Left kidney (tissue), 8 donors: ENCODE measurements around the gene ATP6V0A1. TPM values are rescaled to one million over a fixed set of nuclear protein-coding genes. Genes with fewer than 3 reads are reported as not detected.
"Not testable (repeated sequence)": the region's sequence is repeated elsewhere in the genome, so short reads cannot be mapped to it uniquely, and the experiment has no call there.

Source experiments
- DNase-seq: peaks from one replicate; pipeline ENCODE4 v3.0.0-alpha.2; 2013
- long read RNA-seq, 8 donors: transcript quantifications; one replicate each; lab custom pipeline, GENCODE V29; 2026
- polyA plus RNA-seq: library from polyadenylated mRNA; unstranded; fragments of 120-200 nt; gene quantifications from one replicate; pipeline ENCODE4 v1.2.1, GENCODE V29; 2013; ENCODE audit not compliant: insufficient read length

The ATP6V0A1 gene
- polyA plus RNA-seq, result 71.1 TPM
- long read RNA-seq, donor 1, full-length matches to known transcripts, result 50 of 50 reads
- long read RNA-seq, donor 1, partial matches to known transcripts, result 0 of 50 reads
- long read RNA-seq, donor 1, other reads (novel, unspliced or antisense), result 0 of 50 reads
- long read RNA-seq, donor 2, full-length matches to known transcripts, result 31 of 31 reads
- long read RNA-seq, donor 2, partial matches to known transcripts, result 0 of 31 reads
- long read RNA-seq, donor 2, other reads (novel, unspliced or antisense), result 0 of 31 reads
- long read RNA-seq, donor 3, full-length matches to known transcripts, result 30 of 30 reads
- long read RNA-seq, donor 3, partial matches to known transcripts, result 0 of 30 reads
- long read RNA-seq, donor 3, other reads (novel, unspliced or antisense), result 0 of 30 reads
- long read RNA-seq, donor 4, full-length matches to known transcripts, result 4 of 4 reads
- long read RNA-seq, donor 4, partial matches to known transcripts, result 0 of 4 reads
- long read RNA-seq, donor 4, other reads (novel, unspliced or antisense), result 0 of 4 reads
- long read RNA-seq, donor 5, full-length matches to known transcripts, result 23 of 36 reads
- long read RNA-seq, donor 5, partial matches to known transcripts, result 0 of 36 reads
- long read RNA-seq, donor 5, other reads (novel, unspliced or antisense), result 13 of 36 reads
- long read RNA-seq, donor 6, full-length matches to known transcripts, result 40 of 40 reads
- long read RNA-seq, donor 6, partial matches to known transcripts, result 0 of 40 reads
- long read RNA-seq, donor 6, other reads (novel, unspliced or antisense), result 0 of 40 reads
- long read RNA-seq, donor 7, full-length matches to known transcripts, result 38 of 38 reads
- long read RNA-seq, donor 7, partial matches to known transcripts, result 0 of 38 reads
- long read RNA-seq, donor 7, other reads (novel, unspliced or antisense), result 0 of 38 reads
- long read RNA-seq, donor 8, full-length matches to known transcripts, result 14 of 14 reads
- long read RNA-seq, donor 8, partial matches to known transcripts, result 0 of 14 reads
- long read RNA-seq, donor 8, other reads (novel, unspliced or antisense), result 0 of 14 reads

DNA sequence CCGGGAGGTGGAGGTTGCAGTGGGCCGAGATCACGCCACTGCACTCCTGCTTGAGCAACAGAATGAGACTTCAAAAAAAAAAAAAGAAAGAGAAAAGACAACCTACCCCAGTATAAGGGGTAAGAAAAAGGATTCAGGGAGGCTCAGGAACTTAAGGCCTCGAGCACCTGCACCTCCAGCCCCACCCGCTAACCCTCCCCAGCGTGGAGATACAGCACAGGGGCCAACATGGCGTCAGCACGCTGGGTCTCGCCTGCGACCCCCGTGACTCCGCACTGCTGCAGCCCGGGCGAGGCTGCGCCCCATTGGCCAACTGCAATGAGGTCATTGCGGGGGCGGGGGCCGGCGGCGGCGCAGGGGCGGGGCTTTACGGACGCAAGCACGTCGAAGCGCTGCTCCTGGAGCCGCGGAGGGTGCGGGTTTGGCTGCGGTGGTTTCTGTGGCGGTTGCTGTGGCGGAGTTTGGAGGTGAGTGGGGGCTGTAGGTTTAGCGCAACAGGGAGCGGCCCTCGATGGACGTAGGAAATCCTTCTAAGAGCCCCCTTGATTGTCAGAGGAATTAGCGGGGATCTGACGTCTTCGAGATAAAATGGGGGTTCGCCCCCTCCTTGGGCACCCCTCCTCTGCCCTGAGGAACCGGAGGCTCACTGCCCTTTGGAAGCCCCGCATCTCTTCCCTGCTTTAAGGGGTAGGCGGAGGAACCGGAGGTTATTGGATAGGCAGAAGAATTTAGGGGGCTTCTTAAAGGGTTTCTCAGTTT lies at the start of gene ATP6V0A1:
TSS of gene ATP6V0A1 (plus strand) at position 382 of the 759 bp plus-strand sequence. CDS start 2,017 bp downstream, outside the sequence.
- DNase-seq, result peak; percentile 83

GRCh38 chr17:42409523-42410318 lies 49.0 kb upstream of the ATP6V0A1 start:
- no peak for DNase-seq

- no peak for DNase-seq
Observed at GRCh38 chr17:42410319-42410685, 48.4 kb upstream of the ATP6V0A1 start.

DNA sequence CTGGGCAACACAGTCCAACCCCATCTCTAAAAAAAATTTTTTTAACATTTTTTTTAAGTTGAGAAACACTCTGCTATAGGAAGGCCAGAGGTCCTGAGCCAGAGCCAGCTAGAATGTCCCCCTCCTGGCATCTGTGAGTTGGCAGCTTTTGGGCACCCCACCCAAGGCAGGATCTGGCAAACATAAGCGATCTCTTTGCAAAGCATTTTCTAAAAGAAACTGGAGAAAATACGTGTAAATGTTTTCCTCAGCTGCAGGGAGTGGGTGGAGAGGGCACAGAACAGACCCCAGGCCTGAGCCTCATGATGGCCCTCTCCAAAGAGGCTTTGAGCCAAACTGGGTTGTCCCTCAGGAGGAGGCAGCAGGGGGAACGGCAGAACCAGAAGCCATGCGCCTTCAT lies 47.3 kb upstream of the ATP6V0A1 start:
- no peak for DNase-seq

GRCh38 chr17:42411905-42412679 lies 46.6 kb upstream of the ATP6V0A1 start:
- no peak for DNase-seq

- no peak for DNase-seq
Observed at GRCh38 chr17:42413464-42414040, 45.1 kb upstream of the ATP6V0A1 start.

- no peak for DNase-seq
Observed at GRCh38 chr17:42414704-42415409, 43.8 kb upstream of the ATP6V0A1 start.

DNA sequence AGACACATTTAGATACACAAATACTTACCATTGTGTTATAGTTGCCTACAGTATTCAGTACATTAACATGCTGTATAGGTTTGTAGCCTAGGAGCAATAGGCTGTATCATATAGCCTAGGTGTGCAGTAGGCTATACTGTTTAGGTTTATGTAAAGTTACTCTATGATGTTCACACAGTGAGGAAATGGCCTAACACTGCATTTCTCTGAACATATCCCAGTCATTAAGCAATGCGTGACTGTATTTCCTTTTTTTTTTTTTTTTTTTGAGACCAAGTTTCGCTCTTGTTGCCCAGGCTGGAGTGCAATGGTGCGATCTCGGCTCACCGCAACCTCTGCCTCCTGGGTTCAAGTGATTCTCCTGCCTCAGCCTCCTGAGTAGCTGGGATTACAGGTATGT lies 40.7 kb upstream of the ATP6V0A1 start:
- DNase-seq, result not testable (repeated sequence)

DNA sequence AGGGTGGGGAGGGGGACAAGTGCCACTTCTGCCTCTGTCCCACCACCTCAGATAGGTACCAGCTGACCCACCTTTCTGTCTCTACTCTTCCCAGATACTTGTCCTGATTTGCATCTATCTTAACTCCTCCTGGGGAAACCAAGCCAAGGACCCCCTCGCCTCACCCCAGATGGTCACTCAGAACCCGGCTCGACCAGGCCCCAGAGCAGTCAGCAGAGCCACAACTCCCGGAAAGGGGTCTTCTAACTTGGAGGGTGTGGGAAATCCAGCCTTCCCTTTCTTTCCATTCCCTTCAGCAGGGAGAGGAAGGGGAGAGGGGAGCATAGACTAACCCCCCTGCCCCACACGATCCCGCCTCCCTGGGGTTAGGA lies 37.6 kb upstream of the ATP6V0A1 start:
- no peak for DNase-seq

DNA sequence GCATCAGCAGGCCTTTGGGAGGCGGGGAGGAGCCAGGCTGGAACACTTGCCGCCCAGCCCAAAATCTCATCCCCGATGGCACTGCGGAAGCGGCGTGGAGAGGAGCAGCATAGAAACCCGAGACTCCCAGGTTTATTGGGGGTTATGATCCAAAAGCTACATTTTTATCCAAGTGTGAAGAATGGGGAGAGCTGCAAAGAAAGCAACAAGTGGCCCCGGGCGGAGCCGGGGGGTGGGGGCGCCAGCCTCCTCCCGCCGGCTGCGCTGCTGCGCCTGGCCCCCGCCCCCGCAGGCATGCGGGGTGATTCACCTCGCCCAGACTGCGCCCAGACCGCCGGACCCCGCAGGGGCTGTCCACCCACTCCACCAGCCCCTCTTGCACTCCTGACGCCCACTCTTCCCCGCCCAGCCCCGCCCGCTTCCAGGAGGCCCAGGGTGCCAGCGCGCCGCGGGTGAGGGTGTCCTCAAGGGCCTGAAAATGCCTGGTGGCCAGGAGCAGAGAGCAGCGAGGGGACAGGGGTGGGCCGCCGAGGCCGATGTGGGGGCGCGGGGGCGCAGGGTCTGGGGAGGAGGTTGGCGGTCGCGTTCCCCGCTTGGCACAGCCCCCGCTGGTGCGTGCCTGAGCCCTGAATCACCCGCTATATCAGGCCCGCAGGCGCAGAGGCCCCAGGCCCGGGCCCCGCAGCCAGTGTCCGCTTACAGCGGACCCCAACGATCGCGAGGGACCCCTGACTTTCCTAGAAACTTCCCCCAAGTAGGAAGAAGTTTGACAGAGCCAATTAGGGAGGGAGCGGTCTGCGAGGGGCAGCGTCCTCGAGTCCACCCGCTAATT lies 37.0 kb upstream of the ATP6V0A1 start:
- DNase-seq, result no peak

DNA sequence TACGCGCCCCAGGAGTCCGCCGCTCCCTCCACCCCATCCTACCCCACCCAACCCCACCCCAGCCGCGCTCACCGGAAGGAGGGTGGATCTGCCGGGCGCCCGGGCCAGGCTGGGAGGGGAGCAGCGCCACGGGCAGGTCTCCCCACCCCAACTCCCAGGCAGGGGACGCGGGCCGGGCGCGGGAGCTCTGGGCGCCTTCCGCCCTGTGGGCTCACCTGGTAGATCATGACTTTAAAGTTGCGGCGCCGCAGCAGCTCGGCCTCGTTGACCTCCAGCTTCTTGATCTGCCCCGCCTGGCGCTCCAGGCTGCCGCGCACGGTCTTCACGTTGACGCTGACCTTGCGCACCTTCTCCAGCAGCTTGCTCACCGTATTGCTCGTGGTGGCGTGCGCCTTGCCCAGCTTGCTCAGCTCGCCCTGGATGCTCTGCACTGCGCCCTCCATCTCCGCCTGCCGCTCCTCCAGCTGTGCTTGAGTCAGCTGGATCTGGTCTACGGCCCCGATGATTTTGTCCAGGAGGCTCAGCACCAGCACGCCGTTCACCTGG lies 36.2 kb upstream of the ATP6V0A1 start:
- DNase-seq, result no peak

- DNase-seq, result peak; percentile 93
Observed at GRCh38 chr17:42422958-42423712, 35.5 kb upstream of the ATP6V0A1 start, which contains the start of gene CAVIN1. Gene CAVIN1 (minus strand): TSS chr17:42423256. CDS start chr17:42423097, 159 bp downstream.

DNA sequence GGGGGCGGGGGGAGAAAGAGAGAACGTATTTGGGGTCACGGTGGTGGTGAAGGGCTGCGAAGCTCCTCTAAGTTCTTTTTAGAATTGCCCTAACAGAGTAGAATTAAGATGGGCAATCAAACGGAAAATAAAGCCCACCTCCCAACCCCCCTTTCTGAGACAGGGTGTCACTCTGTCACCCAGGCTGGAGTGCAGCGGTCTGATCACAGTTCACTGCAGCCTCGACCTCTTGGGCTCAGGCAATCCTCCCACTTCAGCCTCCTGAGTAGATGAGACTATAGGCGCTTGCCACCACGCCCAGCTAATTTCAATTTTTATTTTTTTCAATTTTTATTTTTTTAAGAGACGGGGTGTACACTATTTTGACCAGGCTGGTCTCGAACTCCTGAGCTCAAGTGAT lies 34.9 kb upstream of the ATP6V0A1 start:
- DNase-seq, result no peak

GRCh38 chr17:42424991-42425610 lies 33.6 kb upstream of the ATP6V0A1 start:
- DNase-seq, result no peak

DNA sequence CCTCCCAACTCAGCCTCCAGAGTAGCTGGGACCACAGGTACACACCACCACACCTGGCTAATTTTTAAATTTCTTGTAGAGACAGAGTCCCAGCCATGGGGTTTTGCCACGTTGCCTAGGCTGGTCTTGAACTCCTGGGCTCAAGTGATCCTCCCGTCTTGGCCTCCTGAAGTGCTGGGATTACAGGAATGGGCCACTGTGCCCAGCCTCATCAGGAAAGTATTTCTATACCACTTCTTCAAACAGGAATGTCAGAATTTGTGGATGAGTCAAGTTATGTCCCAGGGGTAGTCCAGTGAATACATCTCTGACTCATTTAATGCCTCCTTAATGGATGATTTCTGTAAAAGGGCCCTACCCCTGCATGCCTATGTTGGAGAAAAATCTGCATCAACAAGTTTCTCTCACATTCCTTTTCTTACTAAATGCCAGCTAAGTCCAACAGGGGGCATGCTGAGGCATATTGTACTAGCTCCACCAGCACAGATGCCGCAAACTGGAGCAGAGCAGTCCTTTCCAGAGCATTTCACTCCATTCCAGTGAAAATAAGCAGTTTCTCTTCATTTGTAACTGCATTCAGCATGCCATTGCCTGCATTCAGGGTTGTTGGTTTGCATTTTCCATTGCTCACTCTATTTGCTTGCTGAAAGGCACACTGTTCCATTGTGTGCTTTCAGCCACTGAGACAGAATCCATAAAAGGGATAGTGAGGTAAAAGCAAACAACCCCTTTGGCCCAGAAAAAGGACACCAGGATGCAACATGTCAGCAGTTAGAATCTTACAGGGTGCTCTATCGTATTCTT lies 30.3 kb upstream of the ATP6V0A1 start:
- no peak for DNase-seq
